Mammary epithelial cell (primary cell): ENCODE results near the gene PRKCSH.

Source experiments
- EZH2 ChIP-seq: IDR thresholded peaks from 2 replicates; pipeline ENCODE4 v1.6.1; 2012; ENCODE audit warnings: low read length, inconsistent platforms, borderline replicate concordance
- TF ChIP-seq, protein P1 (sequence below), 2 donors: IDR thresholded peaks in 1 of 2; conservative IDR thresholded peaks in 1 of 2; 2 replicates each; pipeline ENCODE4 v1.5.1; 2011 to 2012; ENCODE audit warnings: inconsistent platforms in 2 of 2, low read length in 2 of 2, mild to moderate bottlenecking in 2 of 2, control low read depth in 1 of 2, low read depth in 1 of 2; ENCODE audit not compliant: insufficient read depth in 1 of 2; ENCODE audit errors: extremely low read depth in 1 of 2

DNA sequence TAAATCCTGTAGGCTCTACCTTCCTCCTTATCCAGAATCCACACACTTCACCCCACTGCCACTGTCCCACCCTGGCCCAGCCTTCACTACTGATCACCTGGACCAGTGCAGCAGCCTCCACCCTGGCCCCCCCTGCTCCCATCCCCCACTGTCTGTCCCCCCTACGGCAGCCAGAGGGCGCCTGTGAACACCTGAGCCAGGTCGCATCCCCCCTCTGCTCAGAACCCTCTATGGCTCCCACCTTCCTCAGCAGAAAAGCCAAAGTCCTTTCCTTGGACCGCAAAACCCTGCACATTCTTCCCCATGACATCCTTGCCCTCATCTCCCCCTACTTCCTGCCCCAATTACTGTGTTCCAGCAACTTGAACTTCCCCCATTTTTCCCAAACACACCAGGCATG lies 24.8 kb downstream of the PRKCSH start:
- TF ChIP-seq, protein P1, sequence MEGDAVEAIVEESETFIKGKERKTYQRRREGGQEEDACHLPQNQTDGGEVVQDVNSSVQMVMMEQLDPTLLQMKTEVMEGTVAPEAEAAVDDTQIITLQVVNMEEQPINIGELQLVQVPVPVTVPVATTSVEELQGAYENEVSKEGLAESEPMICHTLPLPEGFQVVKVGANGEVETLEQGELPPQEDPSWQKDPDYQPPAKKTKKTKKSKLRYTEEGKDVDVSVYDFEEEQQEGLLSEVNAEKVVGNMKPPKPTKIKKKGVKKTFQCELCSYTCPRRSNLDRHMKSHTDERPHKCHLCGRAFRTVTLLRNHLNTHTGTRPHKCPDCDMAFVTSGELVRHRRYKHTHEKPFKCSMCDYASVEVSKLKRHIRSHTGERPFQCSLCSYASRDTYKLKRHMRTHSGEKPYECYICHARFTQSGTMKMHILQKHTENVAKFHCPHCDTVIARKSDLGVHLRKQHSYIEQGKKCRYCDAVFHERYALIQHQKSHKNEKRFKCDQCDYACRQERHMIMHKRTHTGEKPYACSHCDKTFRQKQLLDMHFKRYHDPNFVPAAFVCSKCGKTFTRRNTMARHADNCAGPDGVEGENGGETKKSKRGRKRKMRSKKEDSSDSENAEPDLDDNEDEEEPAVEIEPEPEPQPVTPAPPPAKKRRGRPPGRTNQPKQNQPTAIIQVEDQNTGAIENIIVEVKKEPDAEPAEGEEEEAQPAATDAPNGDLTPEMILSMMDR (conservative IDR thresholded peaks at IDR 0.05 in 1 of 2, IDR thresholded peaks at IDR 0.05 in 1 of 2; ENCODE audit: extremely low read depth in 1 of 2, insufficient read depth in 1 of 2, low read depth in 1 of 2, low read length in 2 of 2), result peak in 1 of 2 donors; percentile 35
- no peak for TF ChIP-seq EZH2
